ENCODE data around the gene ZNF639. TPM values are rescaled to one million over a fixed set of nuclear protein-coding genes. Genes with fewer than 3 reads are reported as not detected.

The ZNF639 gene
- total RNA-seq, 1 donor from 2014 or later = 51.6 TPM

GRCh38 chr3:179292450-179292849, 30.4 kb upstream of the ZNF639 start:
- H3K4me3 ChIP-seq (ENCODE audit: low read depth, low read length) = no peak overlapping the region
- no peak for TF ChIP-seq CTCF (IDR thresholded peaks at IDR 0.05; ENCODE audit: insufficient read depth, low read length, severe bottlenecking)
- H3K27me3 ChIP-seq (ENCODE audit: control insufficient read depth, insufficient read depth, low read length) = no peaks in the 10 kb centered on the region
- no peaks in the 10 kb centered on the region for H3K36me3 ChIP-seq (ENCODE audit: control insufficient read depth, insufficient read depth, low read length)
- FAIRE-seq (no peak), DNase-seq (ENCODE audit: low read depth) (no peak)

- Histone ChIP-seq H3K4me3 (ENCODE audit: low read depth, low read length) (no peak overlapping the region), H3K36me3 (ENCODE audit: control insufficient read depth, insufficient read depth, low read length) (no peaks in the 10 kb centered on the region), H3K27me3 (ENCODE audit: control insufficient read depth, insufficient read depth, low read length) (no peaks in the 10 kb centered on the region)
- TF ChIP-seq CTCF (IDR thresholded peaks at IDR 0.05; ENCODE audit: insufficient read depth, low read length, severe bottlenecking) = no peak
- DNase-seq (ENCODE audit: low read depth) (no peak), FAIRE-seq (no peak)
Observed at GRCh38 chr3:179297971-179298725, 24.7 kb upstream of the ZNF639 start.

DNA sequence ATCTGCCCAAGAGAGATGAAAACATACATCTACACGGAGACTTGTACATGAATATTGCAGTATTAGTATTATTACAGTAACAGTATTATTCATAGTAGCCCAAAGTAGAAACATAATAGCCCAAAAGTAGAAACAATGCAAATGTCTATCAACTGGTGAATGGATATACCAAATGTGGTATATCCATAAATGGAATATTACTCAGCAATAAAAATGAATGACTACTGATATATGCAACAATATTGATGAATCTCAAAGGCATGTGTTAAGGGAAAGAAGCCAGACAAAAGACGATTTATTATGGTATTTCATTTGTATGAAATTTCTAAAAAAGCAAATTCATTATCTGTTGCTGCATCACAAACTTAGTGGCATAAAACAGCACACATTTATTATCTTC, 23.5 kb upstream of the ZNF639 start:
- Histone ChIP-seq H3K27me3 (ENCODE audit: control insufficient read depth, insufficient read depth, low read length) (no peaks in the 10 kb centered on the region), H3K36me3 (ENCODE audit: control insufficient read depth, insufficient read depth, low read length) (no peaks in the 10 kb centered on the region), H3K4me3 (ENCODE audit: low read depth, low read length) (no peak overlapping the region)
- DNase-seq (ENCODE audit: low read depth) = no peak
- FAIRE-seq = no peak
- no peak for TF ChIP-seq CTCF (IDR thresholded peaks at IDR 0.05; ENCODE audit: insufficient read depth, low read length, severe bottlenecking)

DNA sequence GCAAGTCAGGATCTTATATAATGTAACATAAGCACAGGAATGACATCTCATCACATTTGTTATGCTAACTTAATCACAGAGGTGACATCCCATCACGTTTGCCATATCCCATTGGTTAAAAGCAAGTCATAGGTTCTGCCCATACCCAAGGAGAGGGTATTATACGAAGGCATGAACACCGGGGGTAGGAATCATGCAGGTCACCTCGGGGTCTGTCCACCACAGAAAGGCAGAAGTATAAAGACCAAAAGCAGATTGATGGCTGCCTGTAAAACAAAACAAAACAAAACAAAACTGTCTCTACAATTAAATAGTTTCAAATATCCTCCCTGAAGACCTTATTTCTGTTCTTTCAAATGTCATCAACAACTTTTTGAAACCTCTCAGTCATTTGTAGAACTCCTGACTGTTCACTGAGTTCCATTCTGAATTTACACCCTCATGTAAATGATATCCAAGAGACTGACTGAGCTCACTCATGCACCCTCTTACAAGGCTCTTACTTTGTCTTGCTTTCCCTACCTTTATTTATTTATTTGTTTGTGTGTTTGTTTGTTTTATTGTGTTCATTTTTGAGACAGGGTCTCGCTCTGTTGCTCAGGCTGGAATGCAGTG, 22.7 kb upstream of the ZNF639 start:
- no peaks in the 10 kb centered on the region for H3K27me3 ChIP-seq (ENCODE audit: control insufficient read depth, insufficient read depth, low read length)
- no peaks in the 10 kb centered on the region for H3K36me3 ChIP-seq (ENCODE audit: control insufficient read depth, insufficient read depth, low read length)
- DNase-seq (ENCODE audit: low read depth) = no peak
- H3K4me3 ChIP-seq (ENCODE audit: low read depth, low read length) = no peak overlapping the region
- FAIRE-seq = no peak
- TF ChIP-seq CTCF (IDR thresholded peaks at IDR 0.05; ENCODE audit: insufficient read depth, low read length, severe bottlenecking) = no peak

DNA sequence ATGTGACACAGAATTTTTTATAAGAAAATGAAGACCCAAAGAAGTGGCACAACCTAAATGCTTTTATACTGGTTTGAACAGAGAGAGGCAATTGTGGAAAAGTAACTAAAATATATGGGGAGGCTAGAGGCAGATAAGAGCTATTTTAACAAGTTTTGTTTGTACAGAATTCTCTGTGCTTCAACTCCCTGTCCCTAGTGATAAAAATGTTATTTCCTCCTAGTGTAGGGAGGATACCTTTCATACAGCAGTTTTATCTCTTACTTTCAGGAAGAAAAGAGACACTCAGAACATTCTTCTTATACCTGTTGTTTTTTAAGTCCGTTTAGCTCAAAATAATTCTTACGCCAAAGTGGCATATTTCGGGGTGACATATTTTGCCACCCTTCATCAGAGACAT, 21.2 kb upstream of the ZNF639 start:
- no peak for FAIRE-seq
- TF ChIP-seq CTCF (IDR thresholded peaks at IDR 0.05; ENCODE audit: insufficient read depth, low read length, severe bottlenecking) = no peak

More for the DNA sequence above, 21.2 kb upstream of the ZNF639 start:
- DNase-seq (ENCODE audit: low read depth) = no peak
- H3K36me3 ChIP-seq (ENCODE audit: control insufficient read depth, insufficient read depth, low read length) = no peaks in the 10 kb centered on the region
- H3K27me3 ChIP-seq (ENCODE audit: control insufficient read depth, insufficient read depth, low read length) = no peaks in the 10 kb centered on the region
- no peak overlapping the region for H3K4me3 ChIP-seq (ENCODE audit: low read depth, low read length)

Data from bronchial epithelial cell (primary cell).